DMS79 treated with DMSO at 0.1 percent for 48 hours (cell line): ENCODE measurements around the gene IFT74.

Experiments
- DNase-seq: peaks from one replicate; lab custom pipeline; 2025; lab: John Stamatoyannopoulos, UW

The IFT74 gene

GRCh38 chr9:26974927-26975326 lies 18.7 kb downstream of the IFT74 start:
- DNase-seq: no peak

- no peak for DNase-seq
Observed at GRCh38 chr9:26975728-26976707, 19.8 kb downstream of the IFT74 start.

GRCh38 chr9:26983340-26983739 lies 27.1 kb downstream of the IFT74 start:
- DNase-seq: no peak

GRCh38 chr9:26995810-26996209 lies 39.6 kb downstream of the IFT74 start:
- DNase-seq: no peak

GRCh38 chr9:27003426-27004077 lies 47.3 kb downstream of the IFT74 start:
- DNase-seq: no peak

GRCh38 chr9:27005491-27005890 lies 49.3 kb downstream of the IFT74 start, which contains the start of gene LRRC19:
TSS of gene LRRC19 (minus strand) at chr9:27005672. CDS start at chr9:26999694, 5,978 bp downstream.
- no peak for DNase-seq

- DNase-seq: no peak
Observed at GRCh38 chr9:27019589-27019988, 63.4 kb downstream of the IFT74 start.

GRCh38 chr9:27022920-27023319 lies 66.7 kb downstream of the IFT74 start:
- no peak for DNase-seq

GRCh38 chr9:27029186-27029585 lies 73.0 kb downstream of the IFT74 start:
- DNase-seq: no peak

- DNase-seq: peak; percentile 13
Observed at GRCh38 chr9:27033815-27034403, 77.7 kb downstream of the IFT74 start.

GRCh38 chr9:27037499-27037898 lies 81.3 kb downstream of the IFT74 start:
- no peak for DNase-seq

- DNase-seq: no peak
Observed at GRCh38 chr9:27041746-27042145, 85.5 kb downstream of the IFT74 start.

GRCh38 chr9:27042476-27042875 lies 86.3 kb downstream of the IFT74 start:
- DNase-seq: no peak

- no peak for DNase-seq
Observed at GRCh38 chr9:27043176-27043575, 87.0 kb downstream of the IFT74 start.

GRCh38 chr9:27047136-27047535 lies 90.9 kb downstream of the IFT74 start:
- no peak for DNase-seq

GRCh38 chr9:27053369-27054022 lies 97.3 kb downstream of the IFT74 start:
- no peak for DNase-seq

- DNase-seq: no peak
Observed at GRCh38 chr9:27054125-27054524, 97.9 kb downstream of the IFT74 start.

- DNase-seq: no peak
Observed at GRCh38 chr9:27054841-27055240, 98.6 kb downstream of the IFT74 start.

- no peak for DNase-seq
Observed at GRCh38 chr9:27059412-27059811, 103.2 kb downstream of the IFT74 start.

GRCh38 chr9:27059907-27060306 lies 103.7 kb downstream of the IFT74 start:
- DNase-seq: no peak

- DNase-seq: no peak
Observed at GRCh38 chr9:27065288-27065687, 109.1 kb downstream of the IFT74 start.
